Activated CD8-positive, alpha-beta memory T cell treated with anti-CD3 and anti-CD28 coated beads, Interleukin-2, amount 50 U/mL, for 4 hours (primary cell): ENCODE measurements around the gene ORAI2.
"Not testable (repeated sequence)": the region's sequence is repeated elsewhere in the genome, so short reads cannot be mapped to it uniquely, and the experiment has no call there.

Experiments used
- DNase-seq: peaks from one replicate; pipeline ENCODE4 v3.0.0-alpha.2; 2020

ORAI2 gene

DNA sequence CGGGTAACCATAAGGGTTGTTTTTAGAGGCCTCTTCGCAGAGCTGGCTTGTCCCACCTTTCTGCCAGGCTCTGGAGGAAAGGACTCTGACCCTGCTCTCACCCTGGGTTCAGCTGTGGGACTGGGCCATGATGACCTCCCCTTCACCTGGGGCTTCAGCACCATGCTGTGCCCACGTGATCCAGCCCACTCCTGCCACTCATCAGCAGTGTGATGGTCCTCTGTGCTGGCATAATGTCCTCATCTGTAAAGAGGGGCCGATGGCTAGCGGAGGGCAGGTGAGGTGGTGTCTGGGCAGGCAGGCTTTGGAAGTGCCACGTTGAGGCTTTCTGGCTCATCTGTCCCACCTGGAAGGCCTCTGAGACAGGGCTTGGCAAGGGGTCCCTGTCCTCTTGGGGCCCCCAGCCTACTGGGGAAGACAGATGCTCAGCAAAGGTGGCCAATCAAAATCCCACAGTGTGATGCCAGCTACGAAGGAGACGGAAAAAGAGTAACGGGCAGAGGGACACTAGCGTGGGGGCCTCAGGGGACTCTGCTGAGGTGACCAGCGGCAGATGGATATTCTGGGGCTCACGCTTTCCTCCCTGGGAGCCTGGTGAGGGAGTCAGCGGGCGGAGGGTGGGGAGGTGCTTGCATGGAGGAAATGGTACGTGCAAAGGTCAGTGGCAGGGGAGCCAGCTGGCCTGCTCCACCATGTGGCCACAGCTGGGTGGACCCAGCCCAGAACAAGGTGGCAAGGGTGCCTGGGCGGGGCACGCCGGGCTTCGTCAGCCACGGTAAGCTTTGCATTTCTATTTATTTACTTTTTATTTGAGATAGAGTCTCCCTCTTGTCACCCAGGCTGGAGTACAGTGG, 36.8 kb downstream of the ORAI2 start:
- no peak for DNase-seq

GRCh38 chr7:102471791-102472125, 38.4 kb downstream of the ORAI2 start:
- no peak for DNase-seq

- DNase-seq: no peak
Measured at GRCh38 chr7:102472126-102473041, 39.0 kb downstream of the ORAI2 start.

DNA sequence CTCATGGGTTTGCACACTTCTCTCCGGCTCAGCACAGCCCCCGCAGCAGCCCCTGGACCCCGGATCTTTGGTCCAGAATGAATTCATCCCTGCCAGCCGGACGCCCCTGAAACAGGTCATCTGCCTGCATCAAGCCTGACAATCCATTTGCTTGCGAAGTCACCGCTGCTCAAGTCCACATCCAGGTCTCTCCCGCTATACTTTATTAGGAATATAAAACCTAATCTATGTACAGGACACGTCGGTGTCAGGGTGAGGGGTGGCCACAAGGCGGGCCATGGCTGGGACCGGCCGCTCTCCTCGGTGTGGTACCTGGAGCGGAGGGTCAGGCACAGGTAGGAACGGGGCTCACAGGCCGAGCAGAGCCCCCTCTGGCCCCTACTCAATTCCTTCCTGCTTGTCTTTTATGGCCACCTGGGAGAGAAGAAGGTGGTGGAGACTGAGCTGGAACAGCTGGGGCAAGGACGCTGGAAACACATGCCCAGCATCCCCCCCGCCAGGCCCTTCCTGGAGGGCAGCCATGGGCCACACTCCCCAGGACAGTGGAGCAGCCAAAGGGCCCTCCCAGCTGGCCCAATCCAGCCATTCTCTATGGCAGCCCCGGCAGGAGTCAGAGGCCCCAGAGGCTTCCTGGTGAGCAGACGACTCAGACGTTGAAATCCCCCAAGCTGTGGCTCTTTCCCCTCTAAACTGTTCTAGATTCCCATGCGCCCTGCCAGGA, 40.1 kb downstream of the ORAI2 start:
- no peak for DNase-seq

- not testable (repeated sequence) for DNase-seq
Measured at GRCh38 chr7:102474116-102474515, 40.7 kb downstream of the ORAI2 start.

GRCh38 chr7:102474736-102475435, 41.5 kb downstream of the ORAI2 start:
- not testable (repeated sequence) for DNase-seq

DNA sequence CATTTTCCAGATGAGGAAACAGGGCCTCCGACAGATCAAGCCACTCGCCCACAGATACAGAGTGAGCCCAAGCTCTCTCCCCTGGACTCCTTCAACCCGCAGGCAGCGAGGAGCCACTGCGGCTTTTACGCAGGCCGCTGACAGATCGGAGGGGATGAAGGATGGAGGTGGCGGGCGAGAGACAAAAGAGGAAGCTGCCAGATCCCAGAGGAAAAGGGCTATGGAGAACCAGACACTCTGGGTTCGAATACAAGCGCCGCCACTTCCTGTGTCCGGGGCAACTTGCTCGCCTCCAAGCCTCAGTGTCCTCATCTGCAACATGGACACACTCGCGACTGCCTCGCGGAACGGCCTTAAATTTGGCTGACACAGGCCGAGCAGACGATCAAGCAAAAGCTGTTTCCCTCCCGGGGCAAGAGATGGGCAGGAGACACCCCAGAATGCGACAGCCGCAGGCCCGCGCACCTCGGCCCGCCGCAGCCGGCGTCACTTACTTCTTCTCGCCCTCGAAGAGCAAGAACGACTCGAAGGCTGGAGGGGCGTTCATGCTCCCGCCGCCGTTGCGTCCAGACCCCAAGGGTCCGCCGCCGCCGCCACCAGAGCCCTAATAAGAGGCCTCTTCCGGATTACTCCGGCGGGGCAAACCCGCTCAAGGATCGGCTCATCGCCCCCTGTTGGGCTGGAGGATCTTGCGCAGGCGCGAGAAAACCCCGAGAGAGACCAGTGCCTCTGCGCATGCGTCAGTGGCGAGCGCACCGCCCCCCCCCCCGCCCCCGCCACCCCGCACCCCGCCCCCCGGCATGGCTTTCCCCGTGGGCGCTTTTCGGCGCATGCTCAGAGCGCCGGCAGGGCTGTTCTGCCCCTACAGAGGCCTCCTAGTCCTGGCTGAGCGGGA, 45.2 kb downstream of the ORAI2 start, which contains the start of gene POLR2J:
Gene POLR2J (minus strand): TSS at position 609 of the 895 bp plus-strand sequence. CDS start 62 bp downstream, at position 547.
- peak; percentile 99 for DNase-seq

GRCh38 chr7:102479209-102479584, 45.8 kb downstream of the ORAI2 start:
- not testable (repeated sequence) for DNase-seq

DNA sequence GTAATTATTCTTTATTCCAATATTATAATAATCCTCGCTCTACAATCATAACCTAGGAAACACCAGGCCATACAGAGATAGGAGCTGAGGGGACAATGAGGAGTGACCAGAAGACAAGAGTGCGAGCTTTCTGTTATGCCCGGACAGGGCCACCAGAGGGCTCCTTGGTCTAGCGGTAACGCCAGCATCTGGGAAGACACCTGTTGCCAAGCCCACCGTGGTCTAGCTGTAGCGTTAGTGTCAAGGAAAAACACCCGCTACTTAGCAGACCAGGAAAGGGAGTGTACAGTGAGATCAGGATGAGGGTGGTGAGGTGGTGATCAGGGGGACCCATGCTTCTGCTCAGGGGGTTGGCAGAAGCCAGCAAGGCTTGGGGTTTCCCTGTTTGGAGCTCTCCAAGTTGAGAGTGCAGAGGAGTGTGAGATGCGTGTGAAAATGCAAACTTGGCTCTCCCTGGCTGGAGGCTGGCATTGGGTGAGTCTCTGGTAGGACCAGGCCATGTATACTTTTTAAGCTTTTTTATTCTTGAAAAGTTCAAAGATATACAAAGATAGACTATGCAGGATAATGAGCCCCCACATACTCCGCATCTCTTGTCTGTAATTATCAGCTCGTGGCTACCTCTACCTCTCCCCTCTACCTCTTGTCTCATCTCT, 46.7 kb downstream of the ORAI2 start:
- DNase-seq: not testable (repeated sequence)

DNA sequence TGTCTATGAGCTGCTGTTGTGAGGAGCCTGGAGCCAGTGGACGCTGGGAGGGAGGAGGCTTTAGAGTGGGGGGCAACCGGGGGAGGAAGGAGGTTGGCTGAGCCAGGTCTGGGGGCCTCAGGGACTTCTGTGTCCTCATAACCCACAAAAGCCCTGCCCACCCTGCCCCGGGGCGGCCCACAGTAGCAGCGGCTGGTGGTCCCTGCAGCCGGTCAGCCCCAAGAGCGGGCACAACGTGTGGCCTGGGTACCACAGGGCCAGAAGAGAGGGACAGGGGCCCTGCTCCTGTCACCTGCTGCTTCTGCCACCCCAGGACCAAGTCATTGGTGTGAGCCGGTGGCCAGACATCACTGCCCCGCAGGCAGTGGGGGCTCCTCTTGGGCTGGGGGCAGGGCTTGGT, 48.6 kb downstream of the ORAI2 start:
- not testable (repeated sequence) for DNase-seq

DNA sequence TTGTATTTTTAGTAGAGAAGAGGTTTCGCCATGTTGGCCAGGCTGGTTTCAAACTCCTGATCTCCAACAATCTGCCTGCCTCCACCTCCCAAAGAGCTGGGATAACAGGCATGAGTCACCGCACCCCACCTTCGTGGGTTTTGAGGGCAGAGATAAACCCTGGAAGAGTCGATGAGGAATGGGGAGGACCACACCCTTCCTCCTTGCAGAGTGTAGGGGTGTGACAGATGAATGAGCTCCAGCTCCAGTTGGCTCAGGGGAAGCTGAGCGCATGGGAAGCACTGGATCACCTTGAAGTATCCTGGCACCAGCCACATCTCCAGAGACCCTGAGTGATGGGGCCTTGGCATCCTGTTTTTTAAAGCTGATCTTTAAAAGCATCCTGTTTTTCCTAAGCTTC, 50.9 kb downstream of the ORAI2 start:
- DNase-seq: not testable (repeated sequence)

- DNase-seq: peak; percentile 16
Measured at GRCh38 chr7:102490529-102491075, 57.2 kb downstream of the ORAI2 start.

GRCh38 chr7:102493220-102493935, 60.0 kb downstream of the ORAI2 start:
- peak; percentile 16 for DNase-seq

DNA sequence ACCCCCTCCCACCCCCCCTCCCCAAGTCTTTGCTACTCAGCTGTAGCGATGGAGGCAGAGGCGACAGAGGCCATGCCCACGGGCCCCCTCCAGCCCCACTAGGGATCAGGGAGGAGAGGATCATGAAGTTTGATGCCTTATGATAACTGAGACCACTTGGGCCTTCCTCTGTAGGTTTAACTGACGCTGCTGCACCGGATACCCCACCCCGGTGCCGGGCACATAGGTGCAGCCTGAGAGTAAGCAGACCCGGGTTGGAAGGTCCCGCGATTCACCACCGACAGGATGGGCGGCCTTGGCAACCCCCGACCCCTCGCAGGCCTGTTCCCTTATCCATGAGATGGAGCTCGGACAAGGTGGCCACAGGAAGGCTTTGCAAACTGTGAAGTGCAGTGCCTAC, 60.7 kb downstream of the ORAI2 start:
- peak; percentile 19 for DNase-seq

DNA sequence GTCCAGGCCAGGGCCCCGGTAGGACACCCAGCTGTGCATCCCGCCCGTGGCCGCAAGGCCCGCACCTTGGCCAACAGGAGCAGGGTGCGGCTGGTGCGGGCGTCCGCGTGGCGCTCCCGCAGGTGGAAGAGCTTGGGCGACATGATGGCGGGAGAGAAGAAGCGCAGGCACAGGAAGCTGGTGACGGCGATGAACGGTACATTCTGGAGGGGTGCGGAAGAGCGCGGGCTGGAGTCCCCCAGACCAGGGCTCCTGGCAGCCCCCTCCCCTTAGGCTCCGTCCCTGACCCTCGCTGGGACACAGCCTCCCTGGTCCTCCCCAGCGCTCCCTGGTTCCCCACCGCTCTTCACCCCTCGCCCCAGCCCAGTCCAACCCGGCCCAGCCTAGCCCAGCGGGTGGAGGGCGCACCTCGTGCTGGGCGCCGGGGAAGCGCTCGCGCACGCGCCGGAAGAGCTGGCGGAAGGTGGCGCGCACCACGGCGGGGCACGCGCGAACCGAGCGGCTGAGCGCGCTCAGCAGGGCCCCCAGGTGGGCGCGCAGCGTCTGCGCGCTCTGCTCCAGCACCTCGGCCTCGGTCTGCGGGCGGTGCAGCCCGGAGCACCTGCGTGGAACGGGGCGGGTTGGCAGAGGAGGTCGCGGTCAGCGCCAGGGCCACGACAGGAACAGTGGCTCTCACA, 61.2 kb downstream of the ORAI2 start:
- DNase-seq: not testable (repeated sequence)

- peak; percentile 16 for DNase-seq
Measured at GRCh38 chr7:102496861-102497260, 63.5 kb downstream of the ORAI2 start.

DNA sequence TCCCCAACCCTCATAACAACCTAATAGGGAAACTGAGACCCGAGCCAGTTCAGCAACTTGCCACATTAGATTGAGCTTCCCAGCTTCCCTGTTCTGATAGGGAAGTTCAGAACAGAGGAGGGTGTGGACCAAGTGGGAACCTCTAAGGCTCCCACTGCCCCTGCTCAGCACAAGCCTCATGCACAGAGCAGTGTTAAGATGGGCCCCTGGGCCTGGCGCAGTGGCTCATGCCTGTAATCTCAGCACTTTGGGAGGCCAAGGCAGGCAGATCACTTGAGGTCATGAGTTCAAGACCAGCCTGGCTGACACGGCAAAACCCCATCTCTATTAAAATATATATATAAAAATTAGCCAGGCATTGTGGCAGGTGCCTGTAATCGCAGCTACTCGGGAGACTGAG, 63.9 kb downstream of the ORAI2 start:
- DNase-seq: not testable (repeated sequence)

- DNase-seq: not testable (repeated sequence)
Measured at GRCh38 chr7:102498321-102498720, 64.9 kb downstream of the ORAI2 start.

GRCh38 chr7:102503141-102503540, 69.8 kb downstream of the ORAI2 start:
- not testable (repeated sequence) for DNase-seq
